Measurements from ENCODE around the gene CMIP. TPM values are rescaled to one million over a fixed set of nuclear protein-coding genes. Genes with fewer than 3 reads are reported as not detected.

Gene CMIP
- polyA plus RNA-seq, 1 experiment, result 4.9 TPM

DNA sequence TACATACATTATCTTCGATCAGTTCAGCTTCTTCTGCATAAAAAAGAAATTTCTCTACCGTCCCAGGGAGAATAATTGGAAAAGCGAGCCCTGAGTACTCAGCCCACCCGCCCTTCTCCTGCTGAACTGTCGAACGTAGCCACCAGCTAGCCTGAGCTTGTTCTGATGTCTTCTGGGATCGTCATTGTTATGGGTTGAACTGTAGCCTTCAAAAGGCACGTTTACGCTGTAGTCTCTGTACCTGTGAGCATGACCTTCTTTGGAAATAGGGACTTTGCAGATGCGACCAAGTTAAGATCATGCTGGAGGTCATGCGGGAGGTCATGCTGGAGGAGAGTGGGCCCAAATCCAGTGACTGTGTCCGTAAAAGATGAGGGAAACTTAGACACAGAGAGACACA, 86.2 kb downstream of the CMIP start:
- Histone ChIP-seq H3K36me3 (ENCODE audit: control insufficient read depth, insufficient read depth, low read length) (peaks cover 1% of the 10 kb centered on the region; the same call in 1 of the 2 replicates), H3K27me3 (ENCODE audit: control insufficient read depth, insufficient read depth, low read length) (no peaks in the 10 kb centered on the region), H3K4me3 (ENCODE audit: low read depth, low read length) (no peak overlapping the region)
- TF ChIP-seq, protein P1, sequence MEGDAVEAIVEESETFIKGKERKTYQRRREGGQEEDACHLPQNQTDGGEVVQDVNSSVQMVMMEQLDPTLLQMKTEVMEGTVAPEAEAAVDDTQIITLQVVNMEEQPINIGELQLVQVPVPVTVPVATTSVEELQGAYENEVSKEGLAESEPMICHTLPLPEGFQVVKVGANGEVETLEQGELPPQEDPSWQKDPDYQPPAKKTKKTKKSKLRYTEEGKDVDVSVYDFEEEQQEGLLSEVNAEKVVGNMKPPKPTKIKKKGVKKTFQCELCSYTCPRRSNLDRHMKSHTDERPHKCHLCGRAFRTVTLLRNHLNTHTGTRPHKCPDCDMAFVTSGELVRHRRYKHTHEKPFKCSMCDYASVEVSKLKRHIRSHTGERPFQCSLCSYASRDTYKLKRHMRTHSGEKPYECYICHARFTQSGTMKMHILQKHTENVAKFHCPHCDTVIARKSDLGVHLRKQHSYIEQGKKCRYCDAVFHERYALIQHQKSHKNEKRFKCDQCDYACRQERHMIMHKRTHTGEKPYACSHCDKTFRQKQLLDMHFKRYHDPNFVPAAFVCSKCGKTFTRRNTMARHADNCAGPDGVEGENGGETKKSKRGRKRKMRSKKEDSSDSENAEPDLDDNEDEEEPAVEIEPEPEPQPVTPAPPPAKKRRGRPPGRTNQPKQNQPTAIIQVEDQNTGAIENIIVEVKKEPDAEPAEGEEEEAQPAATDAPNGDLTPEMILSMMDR (IDR thresholded peaks at IDR 0.05; ENCODE audit: insufficient read depth, low read depth, low read length), result no peak
- no peak for DNase-seq (ENCODE audit: low read depth)
- POLR2A ChIA-PET, result no interaction called here
- CTCF ChIA-PET, result no interaction called here

DNA sequence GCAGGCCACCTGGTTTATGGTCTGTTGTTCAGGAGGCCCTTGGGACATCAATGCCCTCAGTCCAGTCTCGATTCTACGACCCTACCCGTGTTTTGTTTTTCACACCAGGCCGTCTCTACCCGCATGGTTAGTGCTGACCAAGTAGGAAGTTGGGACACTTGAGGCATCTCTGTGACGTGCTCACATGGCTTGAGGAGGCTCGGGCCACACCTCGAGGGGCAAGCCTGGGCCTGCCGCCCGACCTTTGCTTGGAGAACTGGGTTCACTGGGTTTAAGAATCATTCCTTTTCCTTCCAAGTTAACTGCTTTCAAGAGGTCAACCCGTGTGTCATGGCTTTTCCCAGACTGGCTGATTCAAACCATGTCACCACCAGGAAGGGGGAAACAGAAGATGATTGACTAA, 86.8 kb downstream of the CMIP start:
- peaks cover 1% of the 10 kb centered on the region; the same call in 1 of the 2 replicates for H3K36me3 ChIP-seq (ENCODE audit: control insufficient read depth, insufficient read depth, low read length)
- TF ChIP-seq, protein P1 (IDR thresholded peaks at IDR 0.05; ENCODE audit: insufficient read depth, low read depth, low read length), result no peak
- POLR2A ChIA-PET, result no interaction called here
- no peak for DNase-seq (ENCODE audit: low read depth)
- no peak overlapping the region for H3K4me3 ChIP-seq (ENCODE audit: low read depth, low read length)
- CTCF ChIA-PET, result no interaction called here
- H3K27me3 ChIP-seq (ENCODE audit: control insufficient read depth, insufficient read depth, low read length), result no peaks in the 10 kb centered on the region

DNA sequence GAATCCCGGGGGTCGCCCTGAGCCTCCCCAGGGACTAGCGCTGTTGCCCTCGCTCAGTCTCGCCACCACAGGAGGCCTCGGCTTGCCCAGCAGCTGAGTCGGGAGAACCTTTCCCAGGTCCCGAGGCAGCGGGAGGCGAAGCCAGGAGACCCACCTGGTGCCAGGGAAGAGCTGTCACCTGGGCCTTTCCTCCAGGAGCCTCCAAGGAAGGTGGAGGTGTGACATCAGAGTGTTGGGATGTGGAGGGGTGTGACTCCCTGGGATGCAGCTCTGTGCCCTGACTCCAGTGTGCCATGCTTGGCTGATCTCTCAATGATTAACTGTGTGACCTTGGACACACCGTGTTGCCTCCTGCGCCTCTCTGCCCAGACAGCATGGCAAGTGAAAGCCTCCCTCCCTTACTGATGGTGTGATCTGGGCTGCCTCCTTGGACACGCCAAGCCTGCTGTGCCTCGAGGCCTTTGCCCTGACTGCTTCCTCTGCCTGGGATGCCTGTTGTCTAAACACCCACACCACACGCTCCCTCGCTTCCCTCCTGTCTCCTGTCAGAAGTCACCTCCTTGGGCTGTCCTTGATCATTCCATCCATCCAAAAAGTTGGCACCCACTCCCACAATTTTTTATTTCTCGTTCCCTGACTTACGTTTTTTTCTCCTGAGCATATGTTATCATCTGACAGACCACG, 88.0 kb downstream of the CMIP start:
- POLR2A ChIA-PET, result no interaction called here

DNA sequence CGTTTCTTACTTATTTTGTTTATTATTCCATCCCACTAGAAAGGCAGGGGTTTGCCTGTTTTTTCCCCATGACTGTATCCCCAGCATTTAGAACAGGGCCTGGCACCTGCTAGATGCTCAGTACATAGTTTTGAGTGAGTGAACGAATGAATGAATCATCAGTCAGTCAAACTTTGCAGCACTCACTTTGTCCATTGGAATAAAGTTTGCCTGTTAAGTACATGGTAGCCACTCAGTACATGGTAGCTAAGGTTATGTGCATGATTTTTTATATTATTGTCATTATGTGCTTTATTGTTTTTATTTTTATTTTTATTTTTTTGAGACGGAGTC, 88.5 kb downstream of the CMIP start:
- ChIA-PET POLR2A (no interaction called here), CTCF (no interaction called here)
- Histone ChIP-seq H3K27me3 (ENCODE audit: control insufficient read depth, insufficient read depth, low read length) (no peaks in the 10 kb centered on the region), H3K36me3 (ENCODE audit: control insufficient read depth, insufficient read depth, low read length) (peaks cover 1% of the 10 kb centered on the region; the same call in 1 of the 2 replicates), H3K4me3 (ENCODE audit: low read depth, low read length) (no peak overlapping the region)
- no peak for DNase-seq (ENCODE audit: low read depth)
- TF ChIP-seq, protein P1 (IDR thresholded peaks at IDR 0.05; ENCODE audit: insufficient read depth, low read depth, low read length), result no peak

More for the DNA sequence above, 88.0 kb downstream of the CMIP start:
- H3K36me3 ChIP-seq (ENCODE audit: control insufficient read depth, insufficient read depth, low read length), result peaks cover 1% of the 10 kb centered on the region; the same call in 1 of the 2 replicates
- H3K4me3 ChIP-seq (ENCODE audit: low read depth, low read length), result no peak overlapping the region
- no peaks in the 10 kb centered on the region for H3K27me3 ChIP-seq (ENCODE audit: control insufficient read depth, insufficient read depth, low read length)
- TF ChIP-seq, protein P1 (IDR thresholded peaks at IDR 0.05; ENCODE audit: insufficient read depth, low read depth, low read length), result no peak
- CTCF ChIA-PET, result no interaction called here
- no peak for DNase-seq (ENCODE audit: low read depth)

DNA sequence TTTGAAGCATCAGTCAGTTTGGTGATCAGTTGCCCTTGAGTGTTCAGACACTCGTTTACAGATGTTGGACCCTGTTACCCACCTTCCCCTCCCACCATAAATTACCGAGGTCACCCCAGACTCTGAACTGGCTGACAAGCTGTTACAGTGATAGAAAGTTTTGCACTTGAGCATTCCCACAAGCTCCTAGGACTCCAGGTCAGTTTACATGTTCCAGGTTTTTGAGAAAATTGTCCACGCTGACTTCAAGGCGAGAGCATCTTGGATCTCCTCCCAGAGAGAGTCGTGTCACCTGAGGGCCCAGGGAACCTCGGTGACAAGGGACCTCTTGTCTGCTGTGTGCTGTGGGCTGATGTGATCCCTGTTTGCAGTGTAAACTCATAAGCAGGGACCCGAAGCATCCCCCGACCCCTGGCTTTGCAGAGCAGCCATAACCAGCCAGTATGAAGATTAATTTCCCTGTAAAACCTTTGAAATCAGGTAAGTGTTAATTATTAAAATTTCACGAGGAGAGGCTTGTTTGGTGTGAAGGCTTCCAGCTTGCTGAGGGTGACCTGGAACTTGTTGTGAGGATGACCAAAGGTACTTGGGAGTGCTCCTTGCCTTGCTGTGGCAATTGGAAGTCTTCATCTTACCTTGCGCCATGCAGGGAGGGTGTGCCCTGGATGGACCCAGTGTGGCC, 91.2 kb downstream of the CMIP start:
- ChIA-PET POLR2A (interaction anchor here (0.6 kb wide), 1 partner anchor 179 kb away, joined by 6 read pairs; no protein-coding TSS in a partner anchor), CTCF (interaction anchor here (0.6 to 1.6 kb wide), 2 partner anchors 9 to 33 kb away, joined by 3 read pairs; no protein-coding TSS in a partner anchor)
- TF ChIP-seq, protein P1 (IDR thresholded peaks at IDR 0.05; ENCODE audit: insufficient read depth, low read depth, low read length), result no peak
- DNase-seq (ENCODE audit: low read depth), result no peak
- Histone ChIP-seq H3K4me3 (ENCODE audit: low read depth, low read length) (no peak overlapping the region), H3K36me3 (ENCODE audit: control insufficient read depth, insufficient read depth, low read length) (peaks cover 1% of the 10 kb centered on the region; the same call in 1 of the 2 replicates), H3K27me3 (ENCODE audit: control insufficient read depth, insufficient read depth, low read length) (no peaks in the 10 kb centered on the region)
